NCI-H1694 (cell line): ENCODE measurements around the gene THBS2.
"Not testable (repeated sequence)": the region's sequence is repeated elsewhere in the genome, so short reads cannot be mapped to it uniquely, and the experiment has no call there.

Experiments
- DNase-seq: peaks from one replicate; lab custom pipeline; 2025; lab: John Stamatoyannopoulos, UW

THBS2 gene

DNA sequence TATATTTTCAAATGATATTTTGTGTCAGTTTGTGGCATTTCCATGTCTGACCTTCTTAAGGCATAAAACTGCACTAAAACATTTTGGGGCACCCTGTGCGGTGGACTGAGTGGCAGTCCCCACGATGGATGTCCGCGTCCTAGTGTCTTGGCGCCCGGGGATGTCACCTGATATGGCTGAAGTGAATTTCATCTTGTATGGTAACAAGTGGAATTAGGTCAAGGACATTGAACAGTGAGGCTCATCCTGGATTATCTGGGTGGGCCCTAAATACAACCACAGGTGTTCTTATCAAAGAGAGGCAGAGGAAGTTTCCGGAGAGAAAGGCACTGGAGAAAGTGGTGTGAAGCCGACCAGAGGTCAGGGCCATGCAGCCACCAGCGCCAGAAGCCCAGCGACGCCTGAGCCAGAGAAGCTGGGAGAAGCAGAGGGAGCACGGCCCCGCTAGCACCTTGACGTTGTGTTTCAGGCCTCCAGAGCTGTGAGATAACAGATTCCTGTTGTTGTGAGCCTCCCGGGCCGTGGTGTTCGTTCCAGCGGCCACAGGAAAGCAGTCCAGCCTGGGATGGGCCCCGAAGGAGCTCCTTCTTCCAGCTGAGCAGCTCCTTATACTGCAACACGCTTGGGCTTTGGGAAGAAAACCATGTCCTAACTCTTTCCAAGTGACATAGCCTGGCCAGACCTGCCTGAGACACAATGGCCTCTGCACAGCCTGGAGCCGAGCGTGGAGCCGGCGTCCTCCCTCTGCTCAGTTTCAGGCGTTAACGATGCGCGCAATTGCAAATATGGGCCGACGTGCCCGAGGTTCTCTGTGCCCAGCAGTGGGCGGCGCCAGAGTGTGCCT, 22.5 kb downstream of the THBS2 start:
- DNase-seq = no peak

DNA sequence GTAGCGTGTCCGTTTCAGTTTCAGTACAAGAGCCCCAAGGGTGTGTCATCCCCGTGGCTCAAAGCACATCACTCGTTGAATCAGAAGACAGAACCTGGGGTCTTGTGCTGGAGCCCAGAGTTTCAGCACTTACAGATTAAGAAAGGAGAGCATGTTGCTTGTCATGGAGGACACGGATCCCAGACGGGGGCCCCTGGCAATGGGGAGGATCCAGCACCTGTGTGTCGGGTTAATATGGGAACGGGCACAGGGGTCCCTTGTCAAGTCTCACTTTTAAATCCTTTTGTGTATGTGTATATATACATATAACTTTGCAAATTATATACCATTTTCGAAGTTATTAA, 23.4 kb downstream of the THBS2 start:
- DNase-seq = no peak

DNA sequence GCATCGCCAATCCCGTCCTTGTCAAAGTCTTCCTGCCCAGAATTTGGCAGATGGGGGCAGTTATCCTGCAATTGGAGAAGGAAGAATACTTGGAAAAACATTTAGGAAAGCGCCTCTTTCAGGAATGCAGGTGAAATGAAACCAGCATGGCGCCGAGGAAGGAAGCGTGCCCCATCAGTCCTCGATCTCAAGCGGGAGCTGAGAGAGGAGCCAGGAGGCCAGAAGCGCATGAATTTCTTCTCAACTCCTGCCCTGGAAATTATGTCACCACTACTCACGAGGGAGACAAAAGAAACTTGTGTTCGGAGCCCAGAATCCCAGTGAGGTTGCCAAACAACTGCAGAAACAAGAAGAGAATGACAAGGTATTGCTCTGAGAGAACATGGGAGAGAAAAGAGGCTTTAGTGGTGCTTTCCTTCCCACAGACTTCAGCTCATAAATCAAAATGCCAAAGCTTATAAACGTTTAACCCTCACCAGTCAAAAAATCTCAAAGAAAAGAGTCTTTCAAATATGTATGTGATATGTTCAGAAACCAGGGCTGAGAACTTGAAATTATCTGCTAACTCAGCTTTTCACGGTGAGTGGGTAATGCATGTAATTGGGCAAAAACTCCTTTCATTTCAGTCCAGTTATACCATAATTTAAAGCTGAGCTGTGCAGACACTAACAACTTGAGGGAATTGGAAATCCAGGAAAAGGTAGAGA, 23.9 kb downstream of the THBS2 start:
- no peak for DNase-seq

DNA sequence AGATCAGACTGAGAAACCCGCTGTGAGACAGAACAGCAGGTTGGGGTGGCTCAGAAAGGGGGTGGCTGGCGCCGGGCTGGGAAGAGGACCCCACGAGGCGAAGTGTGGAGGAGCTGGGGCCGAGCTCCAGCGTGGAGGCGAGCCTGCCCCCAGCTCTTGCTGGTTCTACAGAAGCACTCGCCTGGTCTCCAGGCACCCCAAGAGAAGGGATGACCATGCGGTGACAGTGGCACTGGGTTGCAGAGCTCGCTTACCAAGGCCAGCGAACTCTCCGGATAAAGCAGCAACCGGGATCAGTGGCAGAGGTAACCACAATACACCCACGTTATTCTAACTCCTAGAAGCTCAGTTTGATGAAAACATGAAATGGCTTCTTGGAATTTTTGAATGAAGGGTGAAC, 26.5 kb downstream of the THBS2 start:
- DNase-seq = no peak

DNA sequence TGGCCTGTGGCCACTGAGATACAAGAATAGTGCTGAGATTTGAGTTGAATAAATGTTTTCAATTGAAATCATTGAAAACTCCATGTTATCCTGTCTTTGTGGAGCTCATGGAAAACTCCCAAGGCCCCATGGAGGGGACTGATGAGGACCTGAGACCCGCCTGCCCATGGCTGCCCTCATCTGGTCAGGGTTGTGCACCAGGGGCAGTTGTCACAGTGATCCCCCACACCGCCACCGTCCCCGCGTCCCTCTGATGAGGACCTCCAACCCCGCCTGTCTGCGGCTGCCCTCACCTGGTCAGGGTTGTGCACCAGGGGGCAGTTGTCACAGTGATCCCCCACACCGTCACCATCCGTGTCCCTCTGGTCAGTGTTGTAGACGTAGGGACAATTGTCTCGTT, 27.8 kb downstream of the THBS2 start:
- DNase-seq = no peak

DNA sequence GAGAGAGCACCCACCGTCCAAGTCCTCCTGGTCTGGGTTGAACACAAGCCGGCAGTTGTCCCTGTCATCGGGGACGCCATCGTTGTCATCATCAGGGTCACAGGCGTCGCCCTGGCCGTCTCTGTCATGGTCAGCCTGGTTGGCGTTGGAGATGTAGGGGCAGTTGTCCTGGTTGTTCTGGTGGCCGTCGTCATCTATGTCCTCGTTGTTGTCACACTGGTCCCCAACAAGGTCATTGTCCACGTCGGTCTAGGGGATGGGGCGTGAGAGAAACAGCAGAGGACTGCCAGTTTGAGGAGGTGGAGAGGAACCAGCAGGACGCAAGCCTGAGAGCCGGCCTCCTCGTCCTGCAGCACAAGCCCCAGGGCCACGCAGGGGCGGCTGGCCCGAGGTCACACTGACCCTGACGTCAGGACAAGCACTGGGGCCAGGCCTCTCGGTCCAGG, 28.5 kb downstream of the THBS2 start:
- DNase-seq = no peak

DNA sequence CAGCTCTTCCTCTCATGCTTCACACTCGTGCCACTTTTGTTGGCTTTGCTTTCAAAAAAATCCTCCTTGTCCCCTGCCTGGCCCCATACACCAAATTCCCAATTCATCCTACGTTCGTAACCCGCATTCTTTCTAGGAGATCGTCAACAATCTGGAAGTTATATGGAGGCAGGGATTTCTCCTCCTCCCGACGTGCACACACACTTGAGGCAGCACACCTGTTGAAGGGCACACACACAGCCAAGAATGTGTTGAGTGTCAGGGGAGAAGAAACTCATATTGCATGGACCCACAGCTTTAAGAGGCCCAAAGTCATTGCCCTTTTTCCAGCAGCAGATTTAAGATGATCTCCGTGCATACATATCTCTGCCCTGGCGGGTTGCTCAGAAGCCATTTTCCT, 28.9 kb downstream of the THBS2 start:
- DNase-seq = no peak

DNA sequence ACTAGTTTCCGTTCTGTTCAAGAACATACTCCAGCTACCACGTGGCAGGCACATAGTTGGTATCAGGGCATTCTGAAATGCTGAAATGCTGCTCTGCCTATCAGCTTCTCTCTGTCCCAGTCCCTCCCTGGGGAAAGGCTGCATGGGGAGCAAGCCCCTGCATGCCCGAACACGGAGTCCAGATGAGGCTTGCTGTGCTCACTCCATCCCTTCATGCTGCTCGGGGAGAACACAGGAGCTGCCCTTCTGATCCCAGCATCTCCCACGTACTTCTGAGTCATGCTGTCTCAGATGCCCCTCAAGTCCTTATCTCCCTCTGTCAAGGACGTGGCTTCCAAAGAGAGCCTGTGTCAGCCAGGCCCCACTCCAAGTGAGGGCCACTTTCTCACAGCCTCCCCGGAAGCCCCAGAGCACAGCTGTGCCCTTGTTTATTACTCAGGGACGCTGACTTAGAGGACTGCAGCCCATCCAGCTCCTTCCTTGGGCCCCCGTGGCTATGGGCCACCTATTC, 29.4 kb downstream of the THBS2 start:
- no peak for DNase-seq

DNA sequence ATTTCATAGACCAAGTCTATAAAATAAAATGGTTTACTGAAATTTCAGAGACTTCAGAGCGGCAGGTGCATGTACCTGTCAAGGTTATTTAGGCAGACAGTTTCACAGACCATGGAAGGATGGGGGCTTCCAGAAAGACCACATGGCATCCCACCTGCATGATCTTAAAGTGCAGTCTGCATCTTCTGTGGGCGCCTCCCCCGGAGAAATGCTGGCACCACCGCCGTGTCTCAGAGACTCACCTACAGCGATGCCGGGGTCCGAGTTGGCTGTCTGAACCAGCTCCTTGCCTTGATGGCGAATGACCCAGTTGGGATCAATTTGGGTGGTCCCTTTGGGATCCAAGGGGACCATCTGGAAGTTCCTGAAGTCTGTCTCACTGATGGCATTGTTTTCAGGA, 30.6 kb downstream of the THBS2 start:
- DNase-seq = no peak

DNA sequence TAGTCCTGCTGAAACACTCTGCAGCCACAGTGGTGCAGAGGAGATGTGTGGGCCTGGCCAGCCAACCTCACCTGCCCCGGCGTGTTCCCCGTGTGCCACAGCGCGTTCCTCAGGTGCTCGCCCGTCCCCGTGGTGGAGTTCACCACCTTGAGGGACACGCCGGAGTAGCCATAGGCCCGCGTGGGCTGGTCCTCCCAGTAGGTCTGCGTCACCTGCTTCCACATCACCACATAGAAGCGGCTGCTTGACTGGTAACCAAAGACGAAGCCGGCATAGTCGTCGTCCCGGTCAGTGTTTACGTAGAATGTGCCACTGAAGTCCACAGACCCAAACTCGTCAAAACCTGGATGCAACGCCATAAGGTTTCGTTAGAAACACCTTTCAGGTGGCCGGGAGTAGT, 31.5 kb downstream of the THBS2 start:
- DNase-seq = no peak

DNA sequence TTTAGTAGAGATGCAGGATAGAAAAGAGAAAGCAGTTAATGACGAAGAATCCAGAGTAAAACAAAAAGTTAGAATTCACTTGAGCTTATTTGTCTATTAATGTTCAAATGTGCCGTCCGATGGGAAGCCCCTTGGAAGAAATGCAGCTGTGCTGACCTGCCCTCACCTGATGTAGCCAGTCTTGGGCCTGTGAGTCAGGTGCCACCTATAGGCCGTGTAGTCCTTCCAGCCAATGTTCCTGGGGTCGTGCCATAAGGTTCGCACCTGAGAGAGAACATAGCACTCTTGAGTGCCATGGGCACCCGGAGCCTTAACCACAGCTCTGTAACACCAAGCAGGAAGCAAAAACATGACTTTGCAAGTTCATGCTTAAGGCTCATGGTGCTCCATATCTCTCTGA, 32.4 kb downstream of the THBS2 start:
- no peak for DNase-seq

DNA sequence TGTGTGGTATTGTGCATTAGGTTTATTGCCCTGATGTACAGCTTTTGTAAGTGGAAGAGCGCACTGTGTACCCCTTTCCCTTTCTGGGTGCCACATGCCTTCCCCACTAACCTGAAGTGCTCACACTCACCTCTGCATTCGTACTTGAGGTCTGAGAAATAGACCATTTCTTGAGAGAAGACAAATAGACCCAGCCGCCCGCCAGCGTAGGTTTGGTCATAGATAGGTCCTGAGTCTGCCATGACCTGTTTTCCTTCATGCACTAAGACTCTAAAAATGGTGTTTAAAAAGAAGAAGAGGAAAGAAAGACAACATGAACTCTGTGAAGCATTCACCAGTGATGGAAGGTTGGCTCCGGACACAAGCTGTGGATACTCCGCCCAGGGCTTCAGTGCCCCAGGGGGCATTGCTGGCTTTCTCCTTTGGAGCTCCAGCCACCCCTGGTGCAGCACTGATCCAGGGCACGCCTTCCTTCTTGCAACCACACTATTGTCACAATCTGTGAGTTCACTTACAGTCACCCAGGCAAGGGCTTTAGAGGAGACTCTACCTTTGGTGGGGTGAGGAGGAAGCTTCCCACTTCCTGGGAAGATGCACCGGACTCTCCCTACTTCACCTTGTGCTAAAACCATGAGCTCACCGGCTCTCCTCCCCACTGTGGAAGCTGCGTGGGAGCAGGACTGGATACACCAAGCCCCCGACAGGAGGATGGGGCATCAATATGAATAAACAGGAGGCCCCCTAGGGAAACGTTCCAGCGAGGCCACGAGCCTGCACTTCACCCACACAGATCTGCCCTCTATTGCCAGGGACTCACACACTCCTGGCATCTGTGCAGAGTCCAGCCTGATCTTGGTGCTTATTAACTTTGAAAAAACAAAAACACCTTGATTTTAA, 33.3 kb downstream of the THBS2 start:
- no peak for DNase-seq

DNA sequence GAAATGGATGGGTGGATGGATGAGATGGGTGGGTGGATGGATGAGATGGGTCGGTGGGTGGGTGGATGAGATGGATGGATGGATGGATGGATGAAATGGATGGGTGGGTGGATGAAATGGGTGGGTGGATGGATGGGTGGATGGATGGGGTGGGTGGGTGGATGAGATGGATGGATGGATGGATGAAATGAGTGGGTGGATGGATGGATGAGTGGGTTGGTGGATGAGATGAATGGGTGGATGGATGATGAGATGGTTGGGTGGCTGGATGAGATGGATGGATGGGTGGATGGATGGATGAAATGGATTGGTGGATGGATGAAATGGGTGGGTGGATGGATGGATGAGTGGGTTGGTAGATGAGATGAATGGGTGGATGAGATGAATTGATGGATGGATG, 35.7 kb downstream of the THBS2 start:
- no peak for DNase-seq

DNA sequence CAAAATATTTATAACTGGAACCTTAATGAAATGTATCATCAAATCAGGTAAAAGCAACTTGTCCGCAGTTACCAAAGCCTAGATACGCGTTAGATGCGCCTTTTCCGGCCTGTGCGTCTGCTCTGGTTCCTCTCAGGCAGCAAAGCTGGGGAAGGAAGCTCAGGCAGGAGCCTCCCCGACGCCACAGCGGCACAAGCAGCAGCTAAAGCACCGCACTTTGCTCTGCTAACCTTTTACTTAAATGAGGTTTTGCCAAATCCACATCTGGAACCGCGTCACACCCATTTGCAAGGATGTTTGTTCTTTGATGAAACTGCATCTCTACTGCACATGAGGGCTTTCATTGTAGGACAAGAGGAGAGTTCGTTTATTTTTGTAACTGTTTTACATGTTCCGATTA, 36.8 kb downstream of the THBS2 start:
- DNase-seq = no peak

DNA sequence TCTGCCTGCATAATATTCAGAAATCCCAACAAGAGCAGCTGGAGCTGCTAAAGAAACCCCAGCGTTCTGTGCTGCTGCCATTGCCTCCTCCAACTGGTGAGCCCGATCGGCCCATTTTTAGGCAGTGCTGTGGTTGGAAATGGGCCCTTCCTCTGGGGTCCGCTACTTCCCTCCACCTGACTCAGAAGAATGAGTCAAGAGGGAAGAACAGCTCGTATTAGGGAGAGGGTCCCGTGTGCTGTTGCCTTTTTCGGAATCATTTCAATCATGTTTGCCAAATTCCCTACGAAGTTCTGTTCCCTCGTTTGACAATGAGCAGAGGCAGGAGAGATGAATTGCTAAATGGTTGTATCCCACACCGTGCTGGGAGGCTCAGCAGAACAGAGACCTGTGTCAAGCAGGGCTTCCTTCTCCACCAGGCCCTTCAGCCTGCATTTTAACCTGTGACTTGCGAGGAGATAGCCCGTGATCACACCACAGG, 38.4 kb downstream of the THBS2 start:
- no peak for DNase-seq

DNA sequence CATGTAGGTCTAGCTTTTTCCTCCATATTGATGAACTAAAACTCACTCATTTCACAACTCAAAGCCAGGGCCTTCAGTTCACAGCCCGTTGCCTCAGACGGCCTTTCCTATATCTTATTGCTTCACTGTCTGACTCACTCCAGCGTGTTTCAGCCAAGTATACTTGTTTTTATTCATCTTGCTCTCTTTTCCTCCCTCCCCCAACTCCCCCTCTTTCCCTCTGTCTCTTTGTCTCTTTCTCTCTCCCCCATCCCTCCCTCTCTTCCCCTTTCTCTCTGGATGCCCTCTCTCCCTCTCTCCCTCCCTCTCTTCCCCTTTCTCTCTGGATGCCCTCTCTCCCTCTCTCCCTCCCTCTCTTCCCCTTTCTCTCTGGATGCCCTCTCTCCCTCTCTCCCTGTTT, 38.9 kb downstream of the THBS2 start:
- DNase-seq = not testable (repeated sequence)

DNA sequence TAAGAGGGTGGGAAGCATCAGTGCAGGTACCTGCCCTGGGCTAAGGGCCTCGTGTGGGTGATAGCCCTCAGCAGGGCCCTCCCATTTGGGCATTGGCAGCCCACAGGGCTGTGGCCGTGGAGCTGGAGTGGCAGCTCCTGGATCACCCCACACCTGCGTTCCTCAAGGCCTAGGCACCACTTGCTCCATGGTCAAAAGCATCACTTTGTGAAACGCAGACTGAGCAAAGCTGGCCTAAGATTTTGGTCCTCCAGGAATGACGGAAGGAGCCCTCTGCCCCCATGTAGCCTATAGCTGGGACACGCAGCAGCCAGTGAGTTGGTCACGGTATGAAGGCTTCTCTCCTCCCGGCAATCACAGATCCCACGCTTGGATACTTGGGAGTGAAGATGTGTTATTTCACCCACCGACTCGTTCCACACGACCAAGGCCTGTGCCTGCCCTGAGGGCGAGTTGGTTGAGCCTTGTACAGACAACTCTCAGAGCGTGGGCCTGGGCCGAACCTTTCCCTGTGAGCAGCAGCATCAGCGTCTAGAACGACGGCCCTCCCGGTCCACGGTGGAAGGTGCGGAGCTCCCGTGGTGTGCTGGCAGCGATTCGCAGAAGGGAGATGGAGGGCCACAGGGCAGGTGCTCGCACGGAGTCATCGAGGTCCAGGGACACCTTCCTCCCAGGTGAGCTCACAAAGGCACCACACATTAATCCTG, 39.7 kb downstream of the THBS2 start:
- no peak for DNase-seq

DNA sequence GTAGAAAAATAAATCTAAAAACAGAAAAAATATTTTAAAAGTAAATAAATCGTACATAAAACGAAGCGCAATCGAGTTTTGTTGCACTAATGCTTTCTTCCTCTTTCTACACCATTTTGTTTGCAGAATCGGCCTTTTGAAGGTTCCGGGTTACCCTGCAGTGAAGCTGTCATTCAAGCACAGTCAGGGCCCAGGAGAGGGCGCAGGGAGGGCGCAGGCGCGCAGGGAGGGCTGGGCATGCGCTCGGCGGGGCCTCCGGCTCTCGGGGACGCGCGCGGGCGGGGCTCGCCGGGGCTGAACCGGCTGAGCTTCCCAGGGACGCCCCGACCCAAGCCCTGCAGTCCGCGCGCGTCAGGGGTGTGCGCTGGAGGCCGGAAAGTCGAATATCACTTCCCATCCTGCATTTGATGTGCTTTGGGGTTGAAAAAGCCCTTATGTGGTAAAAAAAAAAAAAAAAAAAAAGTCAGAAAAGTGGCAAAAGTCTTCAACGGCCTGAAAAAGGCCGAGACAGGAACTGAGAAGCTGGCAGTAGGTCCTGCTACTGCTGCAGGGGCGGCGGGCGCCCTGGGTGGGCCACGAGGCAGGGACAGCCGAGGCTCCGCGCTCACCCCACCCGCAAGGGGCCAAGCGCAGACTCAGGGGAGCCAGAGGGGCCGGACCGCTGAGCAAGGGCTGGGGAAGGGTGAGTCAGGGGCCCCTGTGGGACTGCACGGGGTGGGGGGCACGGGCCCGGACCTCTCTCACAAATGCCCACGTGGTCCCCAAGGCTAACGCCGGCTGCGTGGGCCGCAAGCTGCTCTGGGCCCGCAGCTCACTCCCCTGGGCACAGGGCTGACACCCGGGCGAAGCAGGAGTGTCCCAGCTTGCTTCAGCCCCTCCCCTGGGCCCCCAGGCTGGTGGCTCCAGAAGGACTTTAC, 40.5 kb downstream of the THBS2 start:
- peak; percentile 4 for DNase-seq

DNA sequence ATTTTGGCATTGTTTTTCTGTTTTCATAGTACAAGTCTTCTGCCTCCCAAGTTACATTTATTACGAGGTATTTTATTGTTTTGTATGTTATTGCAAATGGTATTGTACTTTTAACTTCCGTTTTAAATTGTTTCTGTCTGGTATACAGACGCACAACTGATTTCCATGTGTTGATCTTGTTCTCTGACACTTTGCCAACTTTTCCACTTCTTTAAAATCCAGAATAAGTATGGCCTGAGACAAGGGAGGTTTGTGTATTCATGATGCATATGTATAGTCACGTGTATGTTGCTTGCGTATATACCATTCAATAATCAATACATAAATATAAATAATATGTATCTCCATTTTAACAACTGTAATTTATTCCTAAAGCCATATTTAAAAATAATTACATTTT, 41.2 kb downstream of the THBS2 start:
- no peak for DNase-seq

DNA sequence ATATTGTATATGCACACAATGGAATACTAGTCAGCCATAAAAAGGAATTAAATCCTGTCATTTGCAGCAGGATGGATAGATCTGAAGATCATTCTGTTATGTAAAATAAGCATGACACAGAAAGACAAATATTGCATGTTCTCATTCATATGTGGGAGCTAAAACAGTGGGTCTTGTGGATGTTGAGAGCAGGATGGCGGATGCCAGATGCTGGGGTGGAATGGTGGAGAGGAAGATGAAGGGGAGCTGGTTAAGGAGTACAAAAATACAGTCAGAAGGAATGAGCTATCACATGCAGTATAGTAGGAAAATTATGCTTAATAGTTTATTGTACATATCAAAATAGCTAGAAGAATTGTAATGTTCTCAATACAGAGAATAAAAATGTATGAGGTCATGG, 41.8 kb downstream of the THBS2 start:
- no peak for DNase-seq

DNA sequence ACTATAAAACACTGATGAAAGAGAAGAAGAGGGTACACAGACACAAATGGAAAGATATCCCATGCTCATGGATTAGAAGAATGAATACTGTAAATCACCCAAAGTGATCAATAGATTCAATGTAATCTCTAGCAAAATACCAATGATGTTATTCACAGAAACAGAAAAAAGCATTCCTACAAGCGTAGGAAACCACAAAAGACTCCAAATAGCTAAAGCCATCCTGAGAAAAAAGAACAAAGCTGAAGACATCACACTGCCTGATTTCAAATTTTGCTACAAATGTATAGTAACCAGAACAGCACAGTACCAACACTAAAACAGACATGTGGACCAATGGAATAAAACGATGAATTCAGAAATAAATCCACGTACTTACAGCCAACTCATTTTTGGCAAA, 43.0 kb downstream of the THBS2 start:
- no peak for DNase-seq
